BLaER1 (cell line): Measurements from ENCODE around the gene FOXS1.

Experiments
- H3K27ac ChIP-seq: shearing (Covaris generic); formaldehyde crosslinking; 2 replicates; pipeline ENCODE4 v1.8.1; 2022
- H3K27me3 ChIP-seq: shearing (Covaris generic); formaldehyde crosslinking; 2 replicates; pipeline ENCODE4 v1.8.1; 2022
- H3K36me3 ChIP-seq: shearing (Covaris generic); formaldehyde crosslinking; 2 replicates; pipeline ENCODE4 v1.8.1; 2022
- H3K4me1 ChIP-seq: shearing (Covaris generic); formaldehyde crosslinking; 2 replicates; pipeline ENCODE4 v1.8.1; 2022
- H3K4me2 ChIP-seq: shearing (Covaris generic); formaldehyde crosslinking; 2 replicates; pipeline ENCODE4 v1.8.1; 2022
- H3K4me3 ChIP-seq: shearing (Covaris generic); formaldehyde crosslinking; 2 replicates; pipeline ENCODE4 v1.8.1; 2022
- H3K9ac ChIP-seq: shearing (Covaris generic); formaldehyde crosslinking; 2 replicates; pipeline ENCODE4 v1.8.1; 2022
- H3K9me3 ChIP-seq: shearing (Covaris generic); formaldehyde crosslinking; 2 replicates; pipeline ENCODE4 v1.8.1; 2022
- H4K20me1 ChIP-seq: shearing (Covaris generic); formaldehyde crosslinking; 2 replicates; pipeline ENCODE4 v1.8.1; 2022
- Cebpa-rat ChIP-seq: shearing (Covaris generic); IDR thresholded peaks from 2 replicates; pipeline ENCODE4 v1.8.1; 2022

The FOXS1 gene

DNA sequence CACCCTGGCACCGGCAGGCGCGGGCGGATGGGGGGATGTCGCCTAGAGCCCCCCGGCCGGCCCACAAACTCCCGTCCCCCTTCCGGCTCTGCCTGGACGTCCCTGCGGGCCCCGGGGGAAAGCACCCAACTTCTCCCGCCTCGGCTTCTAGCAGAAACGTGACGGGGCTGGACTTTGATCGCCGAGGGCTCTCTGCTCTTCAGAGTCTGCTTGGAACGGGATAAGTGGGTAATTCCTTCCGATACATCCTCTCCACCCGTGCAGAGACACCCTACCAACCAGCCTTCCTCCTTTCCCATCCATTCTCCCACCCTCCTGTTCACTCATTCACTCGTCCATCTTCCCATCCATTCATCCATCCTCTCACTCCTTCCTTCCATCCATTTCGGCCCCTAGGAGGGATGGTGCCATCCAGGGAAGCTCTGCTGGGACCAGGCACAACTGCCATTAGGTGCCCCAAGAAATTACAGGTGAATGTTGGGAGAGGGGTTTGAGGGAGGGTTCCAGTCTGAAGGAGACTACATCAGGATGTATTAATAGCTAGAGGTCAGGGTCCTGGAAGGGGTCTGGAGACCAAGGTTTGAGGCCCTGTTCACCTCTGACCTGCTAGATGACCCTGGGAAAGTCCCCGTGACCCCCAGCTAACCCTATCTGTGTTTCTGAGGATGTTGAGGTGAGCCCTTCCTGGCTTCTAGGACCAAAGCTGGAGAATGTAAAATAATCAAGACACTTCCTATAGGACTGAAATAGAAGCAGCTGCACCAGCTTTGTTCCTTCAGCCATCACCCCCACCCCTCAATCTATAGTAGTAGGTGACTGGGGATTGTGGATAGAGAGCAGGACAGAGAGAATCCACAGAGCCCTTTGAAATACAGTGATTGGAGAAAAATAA lies 25.6 kb upstream of the FOXS1 start:
- H3K9me3 ChIP-seq = no peaks in the 10 kb centered on the region
- peak overlapping the region; percentile 79 for H3K4me3 ChIP-seq
- H3K4me1 ChIP-seq = peaks cover 45% of the 10 kb centered on the region
- peak overlapping the region; percentile 80 for H3K9ac ChIP-seq
- peak overlapping the region; percentile 79 for H3K27ac ChIP-seq
- no peak for TF ChIP-seq Cebpa-rat
- no peaks in the 10 kb centered on the region for H4K20me1 ChIP-seq
- no peaks in the 10 kb centered on the region for H3K36me3 ChIP-seq
- H3K4me2 ChIP-seq = peak overlapping the region; percentile 93
- H3K27me3 ChIP-seq = peaks cover 42% of the 10 kb centered on the region

DNA sequence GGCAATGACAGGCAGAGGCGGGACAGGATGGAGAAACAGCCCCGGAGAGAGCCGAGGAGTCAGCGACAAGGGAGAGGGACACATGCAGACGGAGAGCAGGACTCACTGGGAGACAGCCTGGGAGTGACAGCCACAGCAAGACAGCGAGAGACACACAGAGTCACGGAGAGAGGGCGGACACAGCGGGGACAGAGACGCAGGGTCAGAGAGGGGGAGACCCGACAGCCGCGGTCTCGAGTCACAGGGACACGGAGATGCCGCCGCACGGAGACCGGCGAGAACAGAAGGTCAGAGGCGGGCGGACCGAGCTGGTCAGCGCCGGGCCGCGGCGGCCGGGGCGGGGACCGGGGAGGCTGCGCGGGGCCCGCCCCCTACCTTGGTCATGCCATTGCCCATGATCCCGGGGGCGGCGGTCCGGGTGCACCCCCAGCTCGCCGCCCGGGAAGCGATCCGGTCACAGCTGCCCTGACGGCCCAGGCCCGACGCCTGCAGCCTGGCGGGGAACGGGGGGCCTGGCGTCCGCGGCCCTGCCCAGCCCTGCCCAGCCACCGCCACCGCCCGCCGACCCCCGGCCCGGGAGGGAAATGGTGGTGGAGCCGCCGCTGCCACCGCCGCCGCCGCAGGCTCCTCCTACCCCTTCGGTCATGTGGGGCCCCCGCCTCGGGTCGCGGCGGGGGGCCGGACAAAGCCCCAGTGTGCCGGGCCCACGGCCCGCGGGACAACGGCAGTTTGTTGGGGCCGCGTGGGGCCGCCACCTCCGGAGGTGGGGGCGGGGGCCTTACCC lies 24.7 kb upstream of the FOXS1 start, which contains the start of the genes DUSP15 and TTLL9:
DUSP15 (minus strand) TSS at position 586 of the 784 bp plus-strand sequence; CDS start at position 396, 190 bp downstream.
TTLL9 (plus strand) TSS at position 693 of the 784 bp plus-strand sequence. CDS start 493 bp downstream, outside the sequence.
- H3K4me2 ChIP-seq = peak within 1 kb of the TSS; percentile 93

DNA sequence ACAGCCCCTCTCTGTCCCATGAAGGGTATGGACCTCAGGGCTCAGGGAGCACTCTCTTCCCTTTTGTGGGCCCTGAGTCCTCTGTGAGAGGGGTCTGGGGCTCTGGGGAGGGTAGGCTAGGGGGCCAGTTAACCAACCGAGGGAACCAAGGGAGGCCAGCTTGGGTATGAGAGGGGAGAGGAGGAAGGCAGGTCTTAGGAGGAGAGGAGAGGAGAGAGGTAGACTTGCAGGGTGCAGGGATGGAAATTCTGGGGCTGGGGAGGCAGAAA lies 24.2 kb upstream of the FOXS1 start:
- peaks cover 42% of the 10 kb centered on the region for H3K27me3 ChIP-seq
- H4K20me1 ChIP-seq = no peaks in the 10 kb centered on the region
- peak overlapping the region; percentile 79 for H3K4me3 ChIP-seq
- H3K27ac ChIP-seq = peak overlapping the region; percentile 79; the same call in 1 of the 2 replicates
- peaks cover 40% of the 10 kb centered on the region for H3K4me1 ChIP-seq
- H3K4me2 ChIP-seq = peak overlapping the region; percentile 93
- H3K9ac ChIP-seq = peak overlapping the region; percentile 80
- TF ChIP-seq Cebpa-rat = no peak
- no peaks in the 10 kb centered on the region for H3K9me3 ChIP-seq
- H3K36me3 ChIP-seq = no peaks in the 10 kb centered on the region

More for the DNA sequence above, 24.7 kb upstream of the FOXS1 start, which contains the start of the genes DUSP15 and TTLL9:
- no peaks in the 10 kb centered on the region for H3K9me3 ChIP-seq
- no peaks in the 10 kb centered on the region for H3K36me3 ChIP-seq
- H3K27ac ChIP-seq = peak within 1 kb of the TSS; percentile 79
- peaks cover 42% of the 10 kb centered on the region for H3K27me3 ChIP-seq
- peaks cover 39% of the 10 kb centered on the region for H3K4me1 ChIP-seq
- H3K9ac ChIP-seq = peak within 1 kb of the TSS; percentile 80
- no peak for TF ChIP-seq Cebpa-rat
- peak within 1 kb of the TSS; percentile 79 for H3K4me3 ChIP-seq
- H4K20me1 ChIP-seq = no peaks in the 10 kb centered on the region

DNA sequence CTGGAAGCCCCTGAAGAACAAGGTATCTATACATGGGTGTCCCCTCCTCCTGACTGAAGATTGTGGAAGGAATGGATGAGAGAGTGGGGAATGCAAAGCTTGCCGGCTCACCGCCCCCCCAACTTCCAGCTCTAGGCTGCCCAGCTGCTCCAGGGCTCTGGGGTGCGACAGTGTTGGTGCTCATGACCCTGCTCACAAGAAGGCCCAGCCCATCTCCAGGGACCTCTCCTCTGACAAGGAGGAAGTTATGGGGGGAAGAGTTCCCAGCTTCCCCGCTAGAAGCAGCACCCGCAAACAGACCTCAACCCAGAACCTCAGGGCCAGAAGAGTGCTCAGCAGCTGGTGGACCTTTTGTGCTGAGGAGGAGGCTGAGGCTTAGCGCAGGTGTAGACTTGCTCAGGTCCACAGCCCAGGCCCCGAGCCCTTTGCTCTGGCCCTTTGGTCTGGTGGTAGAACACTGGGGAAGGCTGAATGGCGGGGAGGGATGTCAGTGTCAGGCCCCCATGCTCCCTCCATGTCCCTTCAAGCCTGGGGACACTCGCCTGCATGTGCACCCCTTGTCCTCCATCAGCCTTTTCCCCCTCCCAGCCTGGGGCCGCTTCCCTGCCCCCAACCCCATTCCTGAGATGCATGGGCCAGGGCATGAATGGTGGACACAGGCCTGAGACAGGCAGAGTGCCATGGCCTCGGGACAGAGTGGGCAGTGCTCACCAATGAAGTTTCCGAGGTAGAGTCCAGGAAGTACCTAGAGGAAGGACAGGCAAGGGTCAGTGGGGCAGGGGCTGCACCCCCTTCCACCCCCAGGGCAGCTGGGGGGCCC lies 23.7 kb upstream of the FOXS1 start:
- Histone ChIP-seq H3K36me3 (no peaks in the 10 kb centered on the region), H3K9ac (peak overlapping the region; percentile 80; the same call in 1 of the 2 replicates), H4K20me1 (no peaks in the 10 kb centered on the region), H3K27me3 (peaks cover 42% of the 10 kb centered on the region), H3K4me2 (peak overlapping the region; percentile 93), H3K4me3 (peak overlapping the region; percentile 79), H3K27ac (peak overlapping the region; percentile 79; the same call in 1 of the 2 replicates), H3K4me1 (peaks cover 46% of the 10 kb centered on the region), H3K9me3 (no peaks in the 10 kb centered on the region)
- TF ChIP-seq Cebpa-rat = no peak

DNA sequence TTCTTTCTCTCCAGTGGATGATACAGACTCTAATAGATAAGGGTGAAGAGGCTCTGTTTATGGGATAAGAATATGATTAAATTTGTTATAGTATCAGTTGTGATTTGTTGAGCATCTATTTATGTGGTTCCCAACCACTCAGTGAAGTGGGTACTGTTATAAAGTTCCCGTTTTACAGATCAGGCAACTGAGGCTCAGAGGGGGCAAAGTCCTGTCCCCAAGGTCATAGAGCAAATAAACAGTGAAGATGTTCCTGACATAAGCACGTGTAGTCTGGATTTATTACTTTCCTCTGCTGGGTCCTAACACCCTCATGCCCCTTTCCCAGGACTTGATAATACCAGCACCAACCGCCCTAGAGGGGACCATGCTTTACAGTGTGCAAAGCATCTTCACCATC lies 20.8 kb upstream of the FOXS1 start:
- H3K9ac ChIP-seq = no peak overlapping the region
- no peak overlapping the region for H3K4me2 ChIP-seq
- no peaks in the 10 kb centered on the region for H3K36me3 ChIP-seq
- TF ChIP-seq Cebpa-rat = no peak
- no peak overlapping the region for H3K27ac ChIP-seq
- no peak overlapping the region for H3K4me3 ChIP-seq
- peaks cover 62% of the 10 kb centered on the region for H3K4me1 ChIP-seq
- H3K9me3 ChIP-seq = no peaks in the 10 kb centered on the region
- peaks cover 23% of the 10 kb centered on the region for H3K27me3 ChIP-seq
- H4K20me1 ChIP-seq = no peaks in the 10 kb centered on the region

DNA sequence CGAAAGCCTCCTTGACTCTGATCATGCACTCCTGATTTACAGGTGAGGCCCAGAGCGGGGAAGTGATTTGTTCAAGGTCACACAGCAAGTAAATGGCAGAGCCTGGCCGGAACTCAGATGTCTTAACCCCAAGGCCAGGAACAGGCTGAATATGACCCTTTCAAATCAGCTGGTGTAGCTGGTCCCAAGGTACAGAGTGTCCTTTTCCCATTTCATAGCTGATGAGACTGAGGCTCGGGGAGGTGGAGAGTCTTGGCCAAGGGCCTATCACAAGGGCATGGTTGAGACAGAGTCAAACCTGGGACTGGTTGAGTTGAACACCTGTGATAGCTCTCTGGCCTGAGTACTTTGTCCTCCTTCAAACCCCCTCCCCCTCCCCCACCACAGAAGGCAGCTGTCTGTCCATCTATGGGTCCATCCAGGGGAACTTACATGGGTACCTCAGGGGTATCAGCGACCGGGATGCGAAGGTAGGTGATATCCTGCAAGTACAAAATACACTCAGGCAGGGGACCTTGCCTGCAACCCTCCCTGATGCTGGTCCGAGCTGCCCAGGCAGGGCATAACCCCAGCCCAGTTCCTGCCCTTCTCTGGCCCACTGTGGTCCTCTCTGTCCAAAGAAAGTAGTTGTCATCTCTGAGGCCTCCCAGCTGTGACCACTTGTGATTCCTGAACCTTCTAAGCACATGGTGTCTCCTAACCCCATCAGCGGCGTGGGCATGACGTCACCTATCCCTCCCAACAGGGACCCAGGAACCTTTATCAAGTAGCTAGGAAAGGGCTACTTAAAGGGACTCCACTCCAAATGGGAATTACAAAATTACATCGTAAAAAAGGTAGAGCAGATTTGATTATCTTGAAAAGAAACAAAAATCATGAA lies 19.4 kb upstream of the FOXS1 start:
- Histone ChIP-seq H3K4me3 (no peak overlapping the region), H3K4me2 (peak overlapping the region; percentile 67), H3K9me3 (no peaks in the 10 kb centered on the region), H3K9ac (no peak overlapping the region; the same call in 1 of the 2 replicates), H3K27me3 (peaks cover 8% of the 10 kb centered on the region), H3K36me3 (no peaks in the 10 kb centered on the region), H3K4me1 (peaks cover 62% of the 10 kb centered on the region), H3K27ac (no peak overlapping the region), H4K20me1 (no peaks in the 10 kb centered on the region)
- TF ChIP-seq Cebpa-rat = no peak

DNA sequence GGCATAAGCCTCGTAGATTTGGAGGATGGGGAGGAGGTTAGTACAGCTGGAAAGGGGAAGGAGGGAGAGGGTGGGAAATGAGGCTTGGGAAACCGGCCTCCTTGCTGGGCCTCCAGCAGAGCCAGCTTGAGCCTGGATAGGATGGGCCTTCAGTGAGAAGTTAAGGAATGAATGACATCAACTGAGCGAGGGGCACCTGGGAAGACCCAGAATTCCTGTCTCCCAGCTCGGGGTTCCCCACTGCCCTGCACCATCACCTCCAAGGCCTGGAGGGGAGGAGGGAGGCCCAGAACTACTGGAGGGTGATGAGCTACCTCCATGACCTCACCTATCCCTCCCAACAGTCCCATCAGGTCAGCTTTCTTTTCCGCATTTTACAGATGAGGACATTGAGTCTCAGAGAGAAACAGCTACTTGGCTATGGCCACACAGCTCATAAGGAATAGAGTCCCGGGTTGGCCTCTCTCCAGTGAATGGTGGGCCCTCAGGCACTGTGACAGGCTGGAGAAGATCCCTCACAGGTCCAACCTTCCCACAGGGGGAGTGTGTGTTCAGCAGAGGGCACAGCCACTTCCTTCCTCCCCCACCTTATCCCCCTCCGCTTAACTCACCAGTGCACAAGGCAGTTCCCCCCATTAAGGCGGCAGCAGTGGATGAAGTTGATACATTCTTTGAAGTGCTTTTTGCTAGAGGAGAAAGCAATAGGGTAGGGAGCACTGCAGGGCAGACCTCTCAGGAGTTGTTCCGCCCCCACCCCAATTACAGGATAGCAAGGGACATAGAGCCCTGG lies 18.1 kb upstream of the FOXS1 start:
- peak overlapping the region; percentile 67 for H3K4me2 ChIP-seq
- TF ChIP-seq Cebpa-rat = no peak

DNA sequence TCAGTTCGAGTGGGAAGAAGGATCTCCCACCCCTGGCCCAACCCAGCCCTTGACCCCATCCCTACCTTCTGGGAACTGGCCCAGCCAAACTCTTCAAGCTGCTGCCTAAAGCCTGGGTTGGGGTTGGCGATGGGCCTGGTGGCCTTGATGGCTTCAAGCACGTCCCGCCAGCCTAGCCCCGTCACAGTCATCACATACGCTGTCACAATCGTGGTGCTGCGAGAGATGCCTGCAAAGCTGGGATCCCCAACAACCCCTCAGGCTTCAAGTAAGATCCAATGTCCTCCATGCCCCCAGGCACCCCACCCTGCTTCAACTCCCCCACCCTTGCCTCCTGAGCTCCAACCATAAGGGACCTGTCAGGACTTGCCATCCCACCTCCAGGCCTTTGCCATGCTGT lies 17.1 kb upstream of the FOXS1 start:
- no peak for TF ChIP-seq Cebpa-rat
- H3K36me3 ChIP-seq = no peaks in the 10 kb centered on the region
- no peaks in the 10 kb centered on the region for H4K20me1 ChIP-seq
- H3K4me1 ChIP-seq = peaks cover 64% of the 10 kb centered on the region
- no peaks in the 10 kb centered on the region for H3K9me3 ChIP-seq
- H3K27me3 ChIP-seq = no peaks in the 10 kb centered on the region
- H3K4me2 ChIP-seq = peak overlapping the region; percentile 67; the same call in 1 of the 2 replicates
- no peak overlapping the region for H3K4me3 ChIP-seq
- no peak overlapping the region for H3K9ac ChIP-seq
- H3K27ac ChIP-seq = no peak overlapping the region

More for the DNA sequence above, 18.1 kb upstream of the FOXS1 start:
- Histone ChIP-seq H3K27ac (no peak overlapping the region), H3K4me1 (peaks cover 62% of the 10 kb centered on the region), H3K27me3 (no peaks in the 10 kb centered on the region), H3K36me3 (no peaks in the 10 kb centered on the region), H3K4me3 (no peak overlapping the region), H3K9ac (no peak overlapping the region; the same call in 1 of the 2 replicates), H3K9me3 (no peaks in the 10 kb centered on the region), H4K20me1 (no peaks in the 10 kb centered on the region)
